Natural killer cell (primary cell): ENCODE measurements around the gene DIO3. TPM values are rescaled to one million over a fixed set of nuclear protein-coding genes. Genes with fewer than 3 reads are reported as not detected.
A peak's percentile ranks its signal among the peaks of the same experiment; 100 is the strongest.

Source experiments
- ATAC-seq, 3 donors: fragments of 150-1000 bp in 2 of 3; fragments of 200-7000 bp in 1 of 3; cut with Tn5 transposase; 1 replicate in 1 of 3; 2 replicates in 2 of 3; pipeline ENCODE4 v1.10.0; 2021; ENCODE audit warnings: mild to moderate bottlenecking in 2 of 3, moderate library complexity in 2 of 3
- DNase-seq, 2 donors: peaks; one replicate each; pipeline versions ENCODE4 v3.0.0 to v3.0.0-alpha.2; 2013 to 2021; ENCODE audit warnings: mixed read lengths in 1 of 2
- H3K27ac ChIP-seq: one replicate; pipeline ENCODE4 v1.5.1; 2013; ENCODE audit warnings: mild to moderate bottlenecking, low read length
- H3K27me3 ChIP-seq: one replicate; pipeline ENCODE4 v1.6.1; 2013; ENCODE audit warnings: low read length; ENCODE audit not compliant: control insufficient read depth, insufficient read depth
- H3K36me3 ChIP-seq: one replicate; pipeline ENCODE4 v1.6.1; 2013; ENCODE audit warnings: low read length; ENCODE audit not compliant: control insufficient read depth, insufficient read depth
- H3K4me1 ChIP-seq: one replicate; pipeline ENCODE4 v1.6.1; 2013; ENCODE audit warnings: low read length; ENCODE audit not compliant: control insufficient read depth, insufficient read depth
- H3K4me3 ChIP-seq: one replicate; pipeline ENCODE4 v1.5.1; 2013; ENCODE audit warnings: low read length
- H3K9me3 ChIP-seq: one replicate; pipeline ENCODE4 v1.6.1; 2013; ENCODE audit warnings: low read length; ENCODE audit not compliant: control insufficient read depth, insufficient read depth
- H3K27ac Mint-ChIP-seq, 2 donors: one replicate each; pipeline ENCODE4 v1.8.0; 2022; ENCODE audit warnings: mild to moderate bottlenecking in 2 of 2, mixed read lengths in 2 of 2, moderate library complexity in 1 of 2
- H3K27me3 Mint-ChIP-seq, 2 donors: one replicate each; pipeline ENCODE4 v1.8.0; 2022; ENCODE audit warnings: low read depth in 2 of 2, mixed read lengths in 2 of 2
- H3K36me3 Mint-ChIP-seq: one replicate; pipeline ENCODE4 v1.8.0; 2022; ENCODE audit warnings: mixed read lengths
- H3K4me1 Mint-ChIP-seq, 2 donors: one replicate each; pipeline ENCODE4 v1.8.0; 2022; ENCODE audit warnings: mixed read lengths in 2 of 2
- H3K4me3 Mint-ChIP-seq: one replicate; pipeline ENCODE4 v1.8.0; 2022; ENCODE audit warnings: mild to moderate bottlenecking, moderate library complexity, mixed read lengths
- H3K9me3 Mint-ChIP-seq, 2 donors: one replicate each; pipeline ENCODE4 v1.8.0; 2022; ENCODE audit warnings: mixed read lengths in 2 of 2
- WGBS: methylation state at CpG from one replicate; pipeline ENCODE4 v1.1.7; 2013; ENCODE audit warnings: missing lambda C conversion rate; ENCODE audit not compliant: insufficient coverage; 5-methylcytosine and 5-hydroxymethylcytosine counted together
- intact Hi-C: fragments of 100-400 bp; cut with micrococcal nuclease; formaldehyde crosslinking; loops from one replicate; pipeline ENCODE4 v1.14.2; 2022
- total RNA-seq, 4 donors: library from RNA; stranded (reverse); fragments of 120-200 nt in 1 of 4; gene quantifications; one replicate each; pipeline versions ENCODE4 v1.2.3 to v1.2.4, GENCODE V29; 2013 to 2022
- TF ChIP-seq, protein P1 (sequence below): fragments of 200-600 bp; IDR thresholded peaks from one replicate; pipeline ENCODE4 v1.8.0; 2022; ENCODE audit warnings: antibody characterized with exemption

The DIO3 gene
- total RNA-seq, result not detected
- total RNA-seq (2013), result not detected

DNA sequence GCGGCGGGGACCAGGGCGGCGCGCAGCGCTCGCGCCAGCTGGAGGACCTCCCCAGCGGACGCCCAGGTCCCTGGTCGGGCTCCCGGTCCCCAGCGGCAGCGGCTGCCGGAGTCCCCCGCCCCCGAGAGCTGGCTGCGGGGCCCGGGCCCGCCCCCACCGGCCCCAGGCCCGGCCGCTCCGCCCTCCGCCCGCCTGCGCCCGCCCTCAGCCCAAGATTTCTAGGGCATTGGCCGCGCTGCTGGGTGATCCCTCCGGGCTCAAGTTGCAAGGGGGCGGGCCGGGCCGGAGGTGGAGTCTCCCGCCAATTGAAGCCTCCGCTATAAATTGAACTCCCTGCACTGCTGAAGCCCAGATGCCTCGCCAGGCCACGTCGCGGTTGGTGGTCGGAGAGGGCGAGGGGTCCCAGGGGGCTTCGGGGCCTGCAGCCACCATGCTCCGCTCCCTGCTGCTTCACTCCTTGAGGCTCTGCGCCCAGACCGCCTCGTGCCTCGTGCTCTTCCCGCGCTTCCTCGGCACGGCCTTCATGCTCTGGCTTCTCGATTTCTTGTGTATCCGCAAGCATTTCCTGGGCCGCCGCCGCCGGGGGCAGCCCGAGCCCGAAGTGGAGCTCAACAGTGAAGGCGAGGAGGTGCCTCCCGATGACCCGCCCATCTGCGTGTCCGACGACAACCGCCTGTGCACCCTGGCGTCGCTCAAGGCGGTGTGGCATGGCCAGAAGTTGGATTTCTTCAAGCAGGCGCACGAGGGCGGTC lies at the start of gene DIO3:
TSS of gene DIO3 (plus strand) at position 351 of the 752 bp plus-strand sequence.
- H3K27me3 Mint-ChIP-seq, result peaks cover 35 to 61% of the 10 kb centered on the region in 2 donors
- no peak for DNase-seq
- Histone ChIP-seq H3K27me3 (peaks cover 41% of the 10 kb centered on the region), H3K27ac (no peak within 1 kb of the TSS), H3K4me3 (no peak within 1 kb of the TSS), H3K4me1 (no peaks in the 10 kb centered on the region), H3K36me3 (no peaks in the 10 kb centered on the region), H3K9me3 (peaks cover 12% of the 10 kb centered on the region)
- no peak within 1 kb of the TSS for H3K27ac Mint-ChIP-seq
- intact Hi-C loops, result no loop called here
- H3K36me3 Mint-ChIP-seq, result no peaks in the 10 kb centered on the region
- no peak for ATAC-seq
- H3K4me1 Mint-ChIP-seq, result peaks cover 0 to 11% of the 10 kb centered on the region in 2 donors
- TF ChIP-seq, protein P1, sequence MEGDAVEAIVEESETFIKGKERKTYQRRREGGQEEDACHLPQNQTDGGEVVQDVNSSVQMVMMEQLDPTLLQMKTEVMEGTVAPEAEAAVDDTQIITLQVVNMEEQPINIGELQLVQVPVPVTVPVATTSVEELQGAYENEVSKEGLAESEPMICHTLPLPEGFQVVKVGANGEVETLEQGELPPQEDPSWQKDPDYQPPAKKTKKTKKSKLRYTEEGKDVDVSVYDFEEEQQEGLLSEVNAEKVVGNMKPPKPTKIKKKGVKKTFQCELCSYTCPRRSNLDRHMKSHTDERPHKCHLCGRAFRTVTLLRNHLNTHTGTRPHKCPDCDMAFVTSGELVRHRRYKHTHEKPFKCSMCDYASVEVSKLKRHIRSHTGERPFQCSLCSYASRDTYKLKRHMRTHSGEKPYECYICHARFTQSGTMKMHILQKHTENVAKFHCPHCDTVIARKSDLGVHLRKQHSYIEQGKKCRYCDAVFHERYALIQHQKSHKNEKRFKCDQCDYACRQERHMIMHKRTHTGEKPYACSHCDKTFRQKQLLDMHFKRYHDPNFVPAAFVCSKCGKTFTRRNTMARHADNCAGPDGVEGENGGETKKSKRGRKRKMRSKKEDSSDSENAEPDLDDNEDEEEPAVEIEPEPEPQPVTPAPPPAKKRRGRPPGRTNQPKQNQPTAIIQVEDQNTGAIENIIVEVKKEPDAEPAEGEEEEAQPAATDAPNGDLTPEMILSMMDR, result no peak
- WGBS, result 28% methylated on average over 73 of the region's 73 CpGs
- H3K4me3 Mint-ChIP-seq, result peak within 1 kb of the TSS; percentile 56
- no peaks in the 10 kb centered on the region for H3K9me3 Mint-ChIP-seq

DNA sequence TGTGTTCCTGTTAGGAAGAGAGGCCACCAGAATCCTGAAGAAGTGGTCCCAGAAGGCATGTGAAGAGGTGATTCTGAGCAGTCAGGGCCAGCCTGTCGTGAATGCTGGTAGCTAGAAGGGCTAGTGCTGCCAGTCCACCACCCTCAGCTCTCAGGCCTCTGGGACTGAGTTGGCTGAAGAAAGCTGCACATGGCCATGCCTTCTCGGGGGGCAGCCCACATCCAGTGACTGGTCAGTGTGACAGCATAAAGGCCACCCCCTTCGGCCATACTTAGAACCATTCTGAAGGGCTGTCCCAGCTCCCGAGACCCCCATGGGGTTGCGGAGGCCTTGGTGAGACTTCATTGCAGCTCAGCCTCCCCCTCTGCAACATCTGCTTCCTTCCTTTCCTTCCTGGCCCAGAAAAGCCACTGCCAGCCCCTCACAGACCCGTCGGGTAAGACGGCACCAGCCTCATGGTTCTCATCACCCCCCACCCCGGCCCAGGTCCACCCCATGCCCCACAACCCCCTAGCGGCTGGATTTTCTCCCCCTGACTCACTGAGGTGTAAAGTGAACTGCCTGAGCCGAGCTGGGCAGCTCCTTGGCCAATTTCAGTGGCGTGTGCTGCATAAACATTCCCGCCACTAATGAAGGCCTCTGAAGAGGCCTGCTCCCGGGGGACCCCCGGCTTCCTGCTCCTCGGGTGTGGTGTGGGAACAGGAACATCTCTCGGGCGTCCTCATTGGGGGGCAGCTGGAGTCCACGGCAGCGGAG lies 49.5 kb upstream of the DIO3 start:
- no peak for DNase-seq
- Histone ChIP-seq H3K27me3 (no peaks in the 10 kb centered on the region), H3K36me3 (no peaks in the 10 kb centered on the region), H3K27ac (no peak overlapping the region), H3K4me1 (no peaks in the 10 kb centered on the region), H3K4me3 (no peak overlapping the region), H3K9me3 (peaks cover 7% of the 10 kb centered on the region)
- no peak overlapping the region for H3K27ac Mint-ChIP-seq
- WGBS, result 44% methylated on average over 20 of the region's 20 CpGs
- no peaks in the 10 kb centered on the region for H3K36me3 Mint-ChIP-seq
- H3K9me3 Mint-ChIP-seq, result no peaks in the 10 kb centered on the region
- no peak overlapping the region for H3K4me3 Mint-ChIP-seq
- TF ChIP-seq, protein P1, result no peak
- no peaks in the 10 kb centered on the region for H3K4me1 Mint-ChIP-seq
- intact Hi-C loops, result no loop called here
- peaks cover 0 to 3% of the 10 kb centered on the region in 2 donors for H3K27me3 Mint-ChIP-seq
- ATAC-seq, result no peak

DNA sequence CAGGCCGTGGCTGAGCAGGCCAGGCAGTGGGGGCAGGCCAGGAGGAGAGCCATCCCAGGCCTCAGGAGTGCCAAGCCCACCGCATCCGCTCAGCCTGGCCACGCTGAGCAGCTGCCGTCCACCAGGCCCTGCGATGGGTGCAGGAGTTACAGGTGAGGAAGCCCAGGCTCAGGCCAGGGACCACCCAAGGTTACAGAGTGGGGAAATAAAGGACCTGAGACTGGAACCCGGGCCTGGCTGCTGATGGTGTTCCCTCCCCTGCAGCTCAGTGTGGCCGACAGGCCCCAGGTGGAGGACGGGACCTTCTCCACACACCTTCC lies 49.0 kb upstream of the DIO3 start:
- H3K36me3 Mint-ChIP-seq, result no peaks in the 10 kb centered on the region
- no peaks in the 10 kb centered on the region for H3K36me3 ChIP-seq
- H3K27ac ChIP-seq, result no peak overlapping the region
- peaks cover 7% of the 10 kb centered on the region for H3K9me3 ChIP-seq
- H3K27me3 ChIP-seq, result no peaks in the 10 kb centered on the region
- H3K27me3 Mint-ChIP-seq, result peaks cover 0 to 3% of the 10 kb centered on the region in 2 donors
- H3K4me3 ChIP-seq, result no peak overlapping the region
- no peaks in the 10 kb centered on the region for H3K4me1 Mint-ChIP-seq
- intact Hi-C loops, result no loop called here
- H3K4me1 ChIP-seq, result no peaks in the 10 kb centered on the region
- H3K9me3 Mint-ChIP-seq, result no peaks in the 10 kb centered on the region
- no peak for ATAC-seq
- H3K27ac Mint-ChIP-seq, result no peak overlapping the region
- TF ChIP-seq, protein P1, result no peak
- no peak for DNase-seq
- H3K4me3 Mint-ChIP-seq, result no peak overlapping the region
- 94% methylated on average over 9 of the region's 9 CpGs for WGBS
